HepG2 (cell line): Measurements from ENCODE around the gene SLC2A11. TPM values are rescaled to one million over a fixed set of nuclear protein-coding genes. Genes with fewer than 3 reads are reported as not detected.

Experiments used
- ATF3 ChIP-seq: sonication (generic); formaldehyde crosslinking; IDR thresholded peaks from 2 replicates; pipeline ENCODE4 v1.4.0; 2020; ENCODE audit warnings: missing genetic modification reagents
- FOXK2 ChIP-seq: fragments of 450-650 bp; IDR thresholded peaks from 2 replicates; pipeline ENCODE4 v1.6.1; 2016
- FOXP4 ChIP-seq: sonication (generic); formaldehyde crosslinking; IDR thresholded peaks from 2 replicates; pipeline ENCODE4 v1.4.0; 2020; ENCODE audit warnings: missing genetic modification reagents
- HNF4G ChIP-seq, 2 experiments: sonication (generic) in 1 of 2; formaldehyde crosslinking in 1 of 2; IDR thresholded peaks; 2 replicates each; pipeline versions ENCODE4 v1.4.0 to v1.6.1; 2011 to 2020; ENCODE audit warnings: borderline replicate concordance in 2 of 2, low read depth in 2 of 2, mild to moderate bottlenecking in 2 of 2, low read length in 1 of 2, missing genetic modification reagents in 1 of 2, moderate library complexity in 1 of 2
- HOXA7 ChIP-seq: sonication (generic); formaldehyde crosslinking; IDR thresholded peaks from 2 replicates; pipeline ENCODE4 v1.8.1; 2022; ENCODE audit warnings: mild to moderate bottlenecking, missing genetic modification reagents, moderate library complexity
- KLF9 ChIP-seq: IDR thresholded peaks from 2 replicates; pipeline ENCODE4 v1.6.1; 2016; ENCODE audit warnings: low read depth
- MAFK ChIP-seq, 2 experiments: IDR thresholded peaks in 1 of 2; conservative IDR thresholded peaks in 1 of 2; 2 replicates each; pipeline ENCODE4 v1.6.1; 2011; ENCODE audit warnings: improper control_type of control experiment in 2 of 2, low read length in 2 of 2
- MNT ChIP-seq: fragments of 450-650 bp; IDR thresholded peaks from 2 replicates; pipeline ENCODE4 v1.6.1; 2016
- PBX3 ChIP-seq: sonication (generic); formaldehyde crosslinking; IDR thresholded peaks from 2 replicates; pipeline ENCODE4 v1.8.1; 2023; ENCODE audit warnings: missing genetic modification reagents, inconsistent platforms, borderline replicate concordance
- RFX1 ChIP-seq: fragments of 450-650 bp; IDR thresholded peaks from 2 replicates; pipeline ENCODE4 v1.6.1; 2017
- SMARCE1 ChIP-seq: fragments of 450-650 bp; IDR thresholded peaks from 2 replicates; pipeline ENCODE4 v1.6.1; 2017; ENCODE audit warnings: borderline replicate concordance
- TBL1XR1 ChIP-seq: fragments of 150-350 bp; IDR thresholded peaks from 2 replicates; pipeline ENCODE4 v1.6.1; 2014; ENCODE audit warnings: borderline replicate concordance, low read length; ENCODE audit not compliant: partially characterized antibody
- TRIM24 ChIP-seq: sonication (generic); formaldehyde crosslinking; IDR thresholded peaks from 2 replicates; pipeline ENCODE4 v1.8.0; 2022; ENCODE audit warnings: mild to moderate bottlenecking, missing genetic modification reagents
- U2AF2 ChIP-seq: fragments of 200-400 bp; formaldehyde crosslinking; IDR thresholded peaks from 2 replicates; pipeline ENCODE4 v1.6.1; 2017; ENCODE audit warnings: low read depth, mild to moderate bottlenecking, low read length
- XBP1 ChIP-seq: sonication (generic); formaldehyde crosslinking; IDR thresholded peaks from 2 replicates; pipeline ENCODE4 v1.5.0; 2020; ENCODE audit warnings: missing genetic modification reagents
- ZFP36L2 ChIP-seq: sonication (generic); formaldehyde crosslinking; IDR thresholded peaks from 2 replicates; pipeline ENCODE4 v1.4.0; 2020; ENCODE audit warnings: missing genetic modification reagents
- ZNF383 ChIP-seq: sonication (generic); formaldehyde crosslinking; IDR thresholded peaks from 2 replicates; pipeline ENCODE4 v1.4.0; 2020; ENCODE audit warnings: missing genetic modification reagents, mild to moderate bottlenecking, borderline replicate concordance
- ZNF547 ChIP-seq: sonication (generic); formaldehyde crosslinking; IDR thresholded peaks from 2 replicates; pipeline ENCODE4 v1.5.1; 2020; ENCODE audit warnings: mild to moderate bottlenecking, missing genetic modification reagents
- ZNF629 ChIP-seq: sonication (generic); formaldehyde crosslinking; conservative IDR thresholded peaks from 2 replicates; pipeline ENCODE4 v1.5.0; 2020; ENCODE audit warnings: missing genetic modification reagents
- ZNF782 ChIP-seq: sonication (generic); formaldehyde crosslinking; IDR thresholded peaks from 2 replicates; pipeline ENCODE4 v1.4.0; 2020; ENCODE audit warnings: missing genetic modification reagents, mild to moderate bottlenecking, borderline replicate concordance
- ZNF879 ChIP-seq: sonication (generic); formaldehyde crosslinking; IDR thresholded peaks from 2 replicates; pipeline ENCODE4 v1.8.1; 2023; ENCODE audit warnings: missing genetic modification reagents
- polyA plus RNA-seq, 8 experiments: library from polyadenylated mRNA; depleted of rRNA in 3 of 8; stranded (reverse) in 7 of 8; unstranded in 1 of 8; fragments of >200 nt; fragmentation: Illumina TruSeq in 4 of 8; extraction: Trizol in 4 of 8; gene quantifications; 2 replicates each; pipeline versions ENCODE4 v1.2.1 to v1.2.3, GENCODE V29; 2011 to 2016; ENCODE audit warnings: low read depth in 4 of 8, missing spikeins in 1 of 8, mixed read lengths in 1 of 8; ENCODE audit not compliant: insufficient read depth in 1 of 8
- total RNA-seq, 5 experiments: library from RNA; depleted of rRNA; stranded (reverse); fragments of >200 nt; fragmentation: Illumina TruSeq; extraction: Trizol; gene quantifications; 2 replicates each; pipeline ENCODE4 v1.2.3, GENCODE V29; 2016; ENCODE audit warnings: low read depth in 1 of 5
- TF ChIP-seq, protein P1 (sequence below): sonication (generic); formaldehyde crosslinking; IDR thresholded peaks from 2 replicates; pipeline ENCODE4 v1.9.0; 2021; ENCODE audit warnings: missing genetic modification reagents, borderline replicate concordance

SLC2A11 gene
- total and polyA plus RNA-seq, 2 of the 13 experiments (the other 11 are each of a cell fraction or from before 2014, with no cell fraction given) = 15.2 to 15.4 TPM

DNA sequence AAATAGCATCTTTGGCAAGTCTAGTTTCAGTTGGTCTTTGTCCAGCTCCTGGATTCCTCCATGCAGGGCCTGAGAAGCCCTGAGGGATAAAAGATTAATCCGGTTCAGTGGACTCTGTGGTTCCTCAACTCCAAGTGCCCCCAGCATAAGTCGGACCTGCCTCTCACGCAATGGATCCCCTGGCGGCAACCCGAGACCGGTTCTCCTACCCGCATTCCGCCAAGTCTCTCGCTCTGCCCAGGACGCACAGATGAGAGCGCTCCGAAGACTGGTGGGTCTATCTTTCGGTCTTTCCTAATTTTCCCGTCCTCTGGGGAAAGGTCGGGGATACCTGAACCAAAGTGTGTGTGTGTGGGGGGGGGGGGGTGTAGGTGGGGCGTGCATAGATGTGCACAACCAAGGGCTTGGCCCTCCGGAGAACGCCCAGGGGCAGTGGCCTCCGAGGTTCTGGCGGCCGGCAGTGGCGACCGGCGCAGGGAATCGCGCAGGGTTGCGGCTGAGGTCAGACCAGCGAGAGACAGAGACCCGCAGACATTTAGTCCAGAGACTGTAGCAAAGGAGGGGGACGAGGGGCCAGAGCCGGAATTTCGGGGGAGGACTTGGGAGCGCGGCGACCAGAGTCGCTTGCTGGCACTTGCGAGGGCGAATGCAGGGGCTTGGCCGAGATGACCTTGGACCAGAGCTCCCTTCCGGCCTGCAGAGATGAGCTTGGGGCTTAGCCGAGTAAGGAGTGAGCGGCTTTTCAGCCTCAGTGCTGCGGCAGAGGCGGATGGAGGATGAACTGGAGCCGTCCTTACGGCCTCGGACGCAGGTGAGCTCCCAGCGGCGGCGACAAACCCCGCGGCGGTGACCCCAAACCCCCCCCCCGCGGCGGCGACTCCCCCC lies 712 bp upstream of the SLC2A11 start (continued):
- TF ChIP-seq ZNF383 (CRISPR knock-in tag) (no peak), XBP1 (CRISPR knock-in tag) (no peak), HNF4G (IDR thresholded peaks at IDR 0.05; ENCODE audit: borderline replicate concordance, low read depth, low read length) (no peak), HNF4G (CRISPR knock-in tag; IDR thresholded peaks at IDR 0.05; ENCODE audit: borderline replicate concordance, low read depth) (0 out of 2 replicates have a peak, but pooled peaks have one; percentile 20), MNT (no peak), MAFK (conservative IDR thresholded peaks at IDR 0.05 in 1 of 2, IDR thresholded peaks at IDR 0.05 in 1 of 2; ENCODE audit: low read length in 2 of 2) (no peak), FOXP4 (no peak), KLF9 (CRISPR knock-in tag) (no peak), FOXK2 (no peak), ZNF629 (no peak), U2AF2 (no peak), ZNF879 (CRISPR knock-in tag) (0 out of 2 replicates have a peak, but pooled peaks have one; percentile 71), TRIM24 (CRISPR knock-in tag) (no peak), TBL1XR1 (no peak), SMARCE1 (no peak), PBX3 (CRISPR knock-in tag) (no peak), RFX1 (no peak), ZNF547 (CRISPR knock-in tag) (no peak), ZFP36L2 (no peak), HOXA7 (CRISPR knock-in tag) (no peak), ATF3 (CRISPR knock-in tag) (no peak), ZNF782 (peak; percentile 39; the same call in 1 of the 2 replicates)
- TF ChIP-seq, protein P1, sequence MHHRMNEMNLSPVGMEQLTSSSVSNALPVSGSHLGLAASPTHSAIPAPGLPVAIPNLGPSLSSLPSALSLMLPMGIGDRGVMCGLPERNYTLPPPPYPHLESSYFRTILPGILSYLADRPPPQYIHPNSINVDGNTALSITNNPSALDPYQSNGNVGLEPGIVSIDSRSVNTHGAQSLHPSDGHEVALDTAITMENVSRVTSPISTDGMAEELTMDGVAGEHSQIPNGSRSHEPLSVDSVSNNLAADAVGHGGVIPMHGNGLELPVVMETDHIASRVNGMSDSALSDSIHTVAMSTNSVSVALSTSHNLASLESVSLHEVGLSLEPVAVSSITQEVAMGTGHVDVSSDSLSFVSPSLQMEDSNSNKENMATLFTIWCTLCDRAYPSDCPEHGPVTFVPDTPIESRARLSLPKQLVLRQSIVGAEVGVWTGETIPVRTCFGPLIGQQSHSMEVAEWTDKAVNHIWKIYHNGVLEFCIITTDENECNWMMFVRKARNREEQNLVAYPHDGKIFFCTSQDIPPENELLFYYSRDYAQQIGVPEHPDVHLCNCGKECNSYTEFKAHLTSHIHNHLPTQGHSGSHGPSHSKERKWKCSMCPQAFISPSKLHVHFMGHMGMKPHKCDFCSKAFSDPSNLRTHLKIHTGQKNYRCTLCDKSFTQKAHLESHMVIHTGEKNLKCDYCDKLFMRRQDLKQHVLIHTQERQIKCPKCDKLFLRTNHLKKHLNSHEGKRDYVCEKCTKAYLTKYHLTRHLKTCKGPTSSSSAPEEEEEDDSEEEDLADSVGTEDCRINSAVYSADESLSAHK (CRISPR knock-in tag) = no peak
